ENCODE measurements around the gene NEB.
"Not testable (repeated sequence)": the region's sequence is repeated elsewhere in the genome, so short reads cannot be mapped to it uniquely, and the experiment has no call there.

Gene NEB

DNA sequence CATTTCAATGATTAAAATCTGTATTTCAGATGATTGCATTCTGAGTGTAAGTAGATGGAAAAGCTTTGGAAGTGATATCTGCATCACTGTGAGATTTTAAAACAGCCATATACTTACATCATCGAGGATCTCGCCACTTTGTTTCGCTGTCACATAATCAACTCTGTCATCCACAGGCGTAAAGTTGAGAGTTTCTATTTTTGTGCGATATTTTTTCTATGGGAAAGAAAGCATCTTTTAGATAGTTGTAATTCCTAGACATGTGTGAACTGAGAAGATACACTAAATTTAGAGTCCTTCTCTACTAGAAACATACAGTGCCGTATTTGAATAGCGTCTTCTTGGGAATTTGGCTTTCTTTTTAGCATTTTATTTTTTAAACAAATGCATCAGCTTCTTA, 165.8 kb downstream of the NEB start:
- Histone ChIP-seq H3K27ac (no peak overlapping the region), H3K4me1 (no peaks in the 10 kb centered on the region), H3K9ac (no peak overlapping the region), H3K9me3 (ENCODE audit: control insufficient read depth, low read length) (no peaks in the 10 kb centered on the region), H3K36me3 (ENCODE audit: control insufficient read depth, insufficient read depth, low read length) (no peaks in the 10 kb centered on the region), H3K79me2 (no peaks in the 10 kb centered on the region), H3K4me3 (ENCODE audit: low read depth, low read length) (no peak overlapping the region), H2AFZ (no peak overlapping the region), H3K27me3 (ENCODE audit: control insufficient read depth, insufficient read depth, low read length) (no peaks in the 10 kb centered on the region), H3K4me2 (ENCODE audit: low read length) (no peak overlapping the region)
- TF ChIP-seq, protein P1, sequence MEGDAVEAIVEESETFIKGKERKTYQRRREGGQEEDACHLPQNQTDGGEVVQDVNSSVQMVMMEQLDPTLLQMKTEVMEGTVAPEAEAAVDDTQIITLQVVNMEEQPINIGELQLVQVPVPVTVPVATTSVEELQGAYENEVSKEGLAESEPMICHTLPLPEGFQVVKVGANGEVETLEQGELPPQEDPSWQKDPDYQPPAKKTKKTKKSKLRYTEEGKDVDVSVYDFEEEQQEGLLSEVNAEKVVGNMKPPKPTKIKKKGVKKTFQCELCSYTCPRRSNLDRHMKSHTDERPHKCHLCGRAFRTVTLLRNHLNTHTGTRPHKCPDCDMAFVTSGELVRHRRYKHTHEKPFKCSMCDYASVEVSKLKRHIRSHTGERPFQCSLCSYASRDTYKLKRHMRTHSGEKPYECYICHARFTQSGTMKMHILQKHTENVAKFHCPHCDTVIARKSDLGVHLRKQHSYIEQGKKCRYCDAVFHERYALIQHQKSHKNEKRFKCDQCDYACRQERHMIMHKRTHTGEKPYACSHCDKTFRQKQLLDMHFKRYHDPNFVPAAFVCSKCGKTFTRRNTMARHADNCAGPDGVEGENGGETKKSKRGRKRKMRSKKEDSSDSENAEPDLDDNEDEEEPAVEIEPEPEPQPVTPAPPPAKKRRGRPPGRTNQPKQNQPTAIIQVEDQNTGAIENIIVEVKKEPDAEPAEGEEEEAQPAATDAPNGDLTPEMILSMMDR (IDR thresholded peaks at IDR 0.05): no peak

DNA sequence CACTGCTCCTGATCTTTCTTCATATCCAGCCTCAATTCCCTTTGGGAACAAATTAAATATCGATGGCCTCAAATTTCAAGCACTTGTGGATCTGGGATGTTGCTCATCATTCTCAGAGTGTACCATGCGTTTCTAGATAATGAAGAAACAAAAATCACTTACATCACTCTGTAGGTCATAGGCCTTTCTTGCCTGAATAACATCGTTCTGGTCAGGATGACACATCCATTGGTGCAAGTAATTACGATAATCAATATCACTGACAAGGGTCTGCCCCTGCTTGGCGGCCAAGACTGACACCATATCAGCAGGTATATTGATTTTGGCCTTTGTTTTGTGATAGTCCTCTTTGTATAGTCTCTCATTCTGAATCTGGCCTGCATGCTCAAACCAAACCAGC, 167.3 kb downstream of the NEB start:
- no peaks in the 10 kb centered on the region for H3K79me2 ChIP-seq
- no peaks in the 10 kb centered on the region for H3K4me1 ChIP-seq
- H3K4me2 ChIP-seq (ENCODE audit: low read length): no peak overlapping the region
- H3K9ac ChIP-seq: no peak overlapping the region
- H3K9me3 ChIP-seq (ENCODE audit: control insufficient read depth, low read length): no peaks in the 10 kb centered on the region
- H3K36me3 ChIP-seq (ENCODE audit: control insufficient read depth, insufficient read depth, low read length): no peaks in the 10 kb centered on the region
- no peak overlapping the region for H2AFZ ChIP-seq
- H3K27me3 ChIP-seq (ENCODE audit: control insufficient read depth, insufficient read depth, low read length): no peaks in the 10 kb centered on the region
- H3K4me3 ChIP-seq (ENCODE audit: low read depth, low read length): no peak overlapping the region
- no peak overlapping the region for H3K27ac ChIP-seq
- TF ChIP-seq, protein P1 (IDR thresholded peaks at IDR 0.05): no peak

DNA sequence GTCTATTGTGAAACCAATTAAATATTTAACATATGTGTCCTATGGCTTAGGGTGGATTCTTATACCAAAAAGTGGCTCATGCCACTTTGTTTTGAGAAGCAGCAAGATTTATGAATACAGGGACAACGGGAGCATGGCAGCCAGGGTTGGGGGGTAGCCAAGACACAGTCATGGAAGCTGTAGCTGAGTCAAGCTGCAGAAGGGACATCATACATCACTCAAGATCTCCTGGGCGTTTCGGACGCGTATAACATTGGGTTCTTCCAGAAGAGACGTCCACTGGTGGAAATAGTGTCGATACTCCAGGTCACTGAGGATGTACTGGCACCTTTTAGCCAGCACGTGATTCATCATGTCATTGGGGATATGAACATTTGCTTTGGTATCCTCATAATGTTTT, 171.9 kb downstream of the NEB start:
- Histone ChIP-seq H3K4me3 (ENCODE audit: low read depth, low read length) (no peak overlapping the region), H3K27ac (no peak overlapping the region), H3K9me3 (ENCODE audit: control insufficient read depth, low read length) (no peaks in the 10 kb centered on the region), H3K79me2 (no peaks in the 10 kb centered on the region), H3K36me3 (ENCODE audit: control insufficient read depth, insufficient read depth, low read length) (no peaks in the 10 kb centered on the region), H3K4me2 (ENCODE audit: low read length) (no peak overlapping the region), H3K9ac (no peak overlapping the region), H3K4me1 (no peaks in the 10 kb centered on the region), H3K27me3 (ENCODE audit: control insufficient read depth, insufficient read depth, low read length) (no peaks in the 10 kb centered on the region), H2AFZ (no peak overlapping the region)
- TF ChIP-seq, protein P1 (IDR thresholded peaks at IDR 0.05): no peak

DNA sequence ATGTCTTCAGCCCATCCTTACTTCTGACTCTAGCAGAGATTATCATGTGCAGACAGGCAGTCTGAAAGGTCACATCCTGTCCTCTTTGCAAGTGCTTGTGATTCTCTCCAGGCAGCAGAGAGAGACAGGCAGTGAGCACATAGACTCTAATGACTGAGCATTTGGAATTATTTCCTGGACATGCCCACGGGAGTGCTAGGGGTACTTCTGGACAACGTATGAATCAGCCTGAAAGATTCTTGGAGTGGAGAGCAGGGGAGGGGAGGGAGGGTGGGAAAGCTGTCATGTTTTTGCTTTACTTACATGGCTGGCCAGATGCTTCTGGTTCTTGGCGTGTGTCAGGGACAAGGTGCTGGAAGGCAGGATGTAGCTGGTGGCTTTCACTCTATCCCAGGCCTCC, 174.0 kb downstream of the NEB start:
- Histone ChIP-seq H2AFZ (no peak overlapping the region), H3K4me1 (no peaks in the 10 kb centered on the region), H3K79me2 (no peaks in the 10 kb centered on the region), H3K36me3 (ENCODE audit: control insufficient read depth, insufficient read depth, low read length) (no peaks in the 10 kb centered on the region), H3K9me3 (ENCODE audit: control insufficient read depth, low read length) (no peaks in the 10 kb centered on the region), H3K4me2 (ENCODE audit: low read length) (no peak overlapping the region), H3K9ac (no peak overlapping the region), H3K27ac (no peak overlapping the region), H3K27me3 (ENCODE audit: control insufficient read depth, insufficient read depth, low read length) (no peaks in the 10 kb centered on the region), H3K4me3 (ENCODE audit: low read depth, low read length) (no peak overlapping the region)
- TF ChIP-seq, protein P1 (IDR thresholded peaks at IDR 0.05): no peak

DNA sequence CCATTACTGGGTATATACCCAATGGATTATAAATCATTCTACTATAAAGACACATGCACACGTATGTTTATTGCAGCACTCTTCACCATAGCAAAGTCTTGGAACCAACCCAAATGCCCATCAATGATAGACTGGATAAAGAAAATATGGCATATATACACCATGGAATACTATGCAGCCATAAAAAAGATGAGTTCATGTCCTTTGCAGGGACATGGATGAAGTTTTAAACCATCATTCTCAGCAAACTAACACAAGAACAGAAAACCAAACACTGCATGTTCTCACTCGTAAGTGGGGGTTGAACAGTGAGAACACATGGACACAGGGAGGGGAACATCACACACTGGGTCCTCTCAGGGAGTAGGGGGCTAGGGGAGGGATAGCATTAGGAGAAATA, 174.8 kb downstream of the NEB start:
- not testable (repeated sequence) for H3K9me3 ChIP-seq (ENCODE audit: control insufficient read depth, low read length); H3K27me3 ChIP-seq (ENCODE audit: control insufficient read depth, insufficient read depth, low read length); H3K4me1 ChIP-seq; H3K27ac ChIP-seq; H3K9ac ChIP-seq; H3K79me2 ChIP-seq; H3K4me2 ChIP-seq (ENCODE audit: low read length); H3K4me3 ChIP-seq (ENCODE audit: low read depth, low read length); H2AFZ ChIP-seq; H3K36me3 ChIP-seq (ENCODE audit: control insufficient read depth, insufficient read depth, low read length)

DNA sequence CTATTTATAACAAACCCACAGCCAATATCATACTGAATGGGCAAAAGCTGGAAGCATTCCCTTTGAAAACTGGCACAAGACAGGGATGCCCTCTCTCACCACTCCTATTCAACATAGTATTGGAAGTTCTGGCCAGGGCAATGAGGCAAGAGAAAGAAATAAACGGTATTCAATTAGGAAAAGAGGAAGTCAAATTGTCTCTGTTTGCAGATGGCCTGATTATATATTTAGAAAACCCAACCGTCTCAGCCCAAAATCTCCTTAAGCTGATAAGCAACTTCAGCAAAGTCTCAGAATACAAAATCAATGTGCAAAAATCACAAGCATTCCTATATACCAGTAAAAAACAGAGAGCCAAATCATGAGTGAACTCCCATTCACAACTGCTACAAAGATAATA, 176.4 kb downstream of the NEB start:
- not testable (repeated sequence) for H3K27me3 ChIP-seq (ENCODE audit: control insufficient read depth, insufficient read depth, low read length); H3K4me2 ChIP-seq (ENCODE audit: low read length); H3K9me3 ChIP-seq (ENCODE audit: control insufficient read depth, low read length); H3K79me2 ChIP-seq; H3K4me1 ChIP-seq; H3K27ac ChIP-seq; H2AFZ ChIP-seq; H3K36me3 ChIP-seq (ENCODE audit: control insufficient read depth, insufficient read depth, low read length); H3K4me3 ChIP-seq (ENCODE audit: low read depth, low read length); H3K9ac ChIP-seq

All from parathyroid adenoma (tissue), 2 donors.